ENCODE data around the gene IGFBP1.

The IGFBP1 gene

GRCh38 chr7:45909561-45909960 lies 21.3 kb downstream of the IGFBP1 start:
- no peak for DNase-seq

- DNase-seq, result no peak
These were observed 22.6 kb downstream of the IGFBP1 start for GRCh38 chr7:45910855-45911254.

- no peak for DNase-seq
These were observed 23.0 kb downstream of the IGFBP1 start for GRCh38 chr7:45911311-45911710.

GRCh38 chr7:45912972-45913371 lies 24.7 kb downstream of the IGFBP1 start:
- DNase-seq, result no peak

- DNase-seq, result no peak
These were observed 26.6 kb downstream of the IGFBP1 start for GRCh38 chr7:45914911-45915310.

GRCh38 chr7:45915606-45916005 lies 27.3 kb downstream of the IGFBP1 start:
- DNase-seq, result no peak

GRCh38 chr7:45917064-45917463 lies 28.8 kb downstream of the IGFBP1 start:
- no peak for DNase-seq

GRCh38 chr7:45917658-45918057 lies 29.4 kb downstream of the IGFBP1 start:
- DNase-seq, result peak in 1 of 2 experiments; percentile 71

GRCh38 chr7:45918556-45918955 lies 30.3 kb downstream of the IGFBP1 start:
- DNase-seq, result no peak

- no peak for DNase-seq
These were observed 31.0 kb downstream of the IGFBP1 start for GRCh38 chr7:45919231-45919784.

GRCh38 chr7:45919993-45920459 lies 31.7 kb downstream of the IGFBP1 start:
- DNase-seq, result no peak

- DNase-seq, result peak in 1 of 2 experiments; percentile 53
These were observed 32.5 kb downstream of the IGFBP1 start, which contains the start of gene IGFBP3 for GRCh38 chr7:45920502-45921380. Gene IGFBP3, minus strand, starts transcription at chr7:45921272. Its CDS starts 132 bp downstream, at chr7:45921140.

GRCh38 chr7:45921381-45921698 lies 33.1 kb downstream of the IGFBP1 start:
- no peak for DNase-seq

- peak; percentile 5 to 63 for DNase-seq
These were observed 33.6 kb downstream of the IGFBP1 start for GRCh38 chr7:45921699-45922519.

GRCh38 chr7:45922810-45923209 lies 34.5 kb downstream of the IGFBP1 start:
- DNase-seq, result no peak

GRCh38 chr7:45923290-45923689 lies 35.0 kb downstream of the IGFBP1 start:
- peak; percentile 4 to 62 for DNase-seq

GRCh38 chr7:45923818-45924217 lies 35.5 kb downstream of the IGFBP1 start:
- DNase-seq, result no peak

GRCh38 chr7:45924283-45924682 lies 36.0 kb downstream of the IGFBP1 start:
- no peak for DNase-seq

- no peak for DNase-seq
These were observed 39.4 kb downstream of the IGFBP1 start for GRCh38 chr7:45927721-45928120.

- no peak for DNase-seq
These were observed 42.7 kb downstream of the IGFBP1 start for GRCh38 chr7:45930967-45931366.

- no peak for DNase-seq
These were observed 49.0 kb downstream of the IGFBP1 start for GRCh38 chr7:45937301-45937700.

- no peak for DNase-seq
These were observed 49.6 kb downstream of the IGFBP1 start for GRCh38 chr7:45937862-45938261.

- DNase-seq, result no peak
These were observed 50.5 kb downstream of the IGFBP1 start for GRCh38 chr7:45938626-45939302.
